HepG2 (cell line): ENCODE data around the gene SPSB1. TPM values are rescaled to one million over a fixed set of nuclear protein-coding genes. Genes with fewer than 3 reads are reported as not detected.

Experiments used
- ADNP ChIP-seq: sonication (generic); formaldehyde crosslinking; IDR thresholded peaks from 2 replicates; pipeline ENCODE4 v1.4.0; 2020; ENCODE audit warnings: missing genetic modification reagents
- BRF2 ChIP-seq: sonication (generic); formaldehyde crosslinking; IDR thresholded peaks from 2 replicates; pipeline ENCODE4 v1.8.1; 2022; ENCODE audit warnings: mild to moderate bottlenecking, missing genetic modification reagents
- CCDC6 ChIP-seq: sonication (generic); formaldehyde crosslinking; IDR thresholded peaks from 2 replicates; pipeline ENCODE4 v1.8.1; 2022; ENCODE audit warnings: mild to moderate bottlenecking, missing genetic modification reagents, moderate library complexity
- CREM ChIP-seq, 2 experiments: sonication (generic) in 1 of 2; formaldehyde crosslinking in 1 of 2; IDR thresholded peaks; 2 replicates each; pipeline versions ENCODE4 v1.4.0 to v1.6.1; 2016 to 2020; ENCODE audit warnings: antibody characterized with exemption in 1 of 2, mild to moderate bottlenecking in 1 of 2, missing genetic modification reagents in 1 of 2
- IRX3 ChIP-seq: sonication (generic); formaldehyde crosslinking; IDR thresholded peaks from 2 replicates; pipeline ENCODE4 v1.8.1; 2023; ENCODE audit warnings: mild to moderate bottlenecking, low read depth, missing genetic modification reagents, borderline replicate concordance
- MLX ChIP-seq: IDR thresholded peaks from 2 replicates; pipeline ENCODE4 v1.6.1; 2016
- MZF1 ChIP-seq: sonication (generic); formaldehyde crosslinking; IDR thresholded peaks from 2 replicates; pipeline ENCODE4 v1.8.1; 2023; ENCODE audit warnings: mild to moderate bottlenecking, missing genetic modification reagents, borderline replicate concordance
- RNF2 ChIP-seq: fragments of 450-650 bp; conservative IDR thresholded peaks from 2 replicates; pipeline ENCODE4 v1.6.1; 2016; ENCODE audit warnings: low read depth
- SMYD3 ChIP-seq: sonication (generic); formaldehyde crosslinking; IDR thresholded peaks from 2 replicates; pipeline ENCODE4 v1.8.1; 2023; ENCODE audit warnings: mild to moderate bottlenecking, missing genetic modification reagents
- SOX5 ChIP-seq: IDR thresholded peaks from 2 replicates; pipeline ENCODE4 v1.6.1; 2016; ENCODE audit warnings: borderline replicate concordance
- TFE3 ChIP-seq: IDR thresholded peaks from 2 replicates; pipeline ENCODE4 v1.6.1; 2016
- TOE1 ChIP-seq: sonication (generic); formaldehyde crosslinking; IDR thresholded peaks from 2 replicates; pipeline ENCODE4 v1.4.0; 2020; ENCODE audit warnings: mild to moderate bottlenecking, missing genetic modification reagents
- TSC22D2 ChIP-seq: sonication (generic); formaldehyde crosslinking; IDR thresholded peaks from 2 replicates; pipeline ENCODE4 v1.5.1; 2020; ENCODE audit warnings: missing genetic modification reagents, mild to moderate bottlenecking, borderline replicate concordance
- ZKSCAN5 ChIP-seq: sonication (generic); formaldehyde crosslinking; IDR thresholded peaks from 2 replicates; pipeline ENCODE4 v1.5.1; 2020; ENCODE audit warnings: mild to moderate bottlenecking, missing genetic modification reagents
- ZNF598 ChIP-seq: sonication (generic); formaldehyde crosslinking; IDR thresholded peaks from 2 replicates; pipeline ENCODE4 v1.5.1; 2020; ENCODE audit warnings: mild to moderate bottlenecking, missing genetic modification reagents, borderline replicate concordance
- ZNF761 ChIP-seq: sonication (generic); formaldehyde crosslinking; conservative IDR thresholded peaks from 2 replicates; pipeline ENCODE4 v1.4.0; 2020; ENCODE audit warnings: mild to moderate bottlenecking, missing genetic modification reagents
- ZNF777 ChIP-seq: sonication (generic); formaldehyde crosslinking; IDR thresholded peaks from 2 replicates; pipeline ENCODE4 v1.4.0; 2020; ENCODE audit warnings: missing genetic modification reagents
- ZNF782 ChIP-seq: sonication (generic); formaldehyde crosslinking; IDR thresholded peaks from 2 replicates; pipeline ENCODE4 v1.4.0; 2020; ENCODE audit warnings: missing genetic modification reagents, mild to moderate bottlenecking, borderline replicate concordance
- polyA plus RNA-seq, 8 experiments: library from polyadenylated mRNA; depleted of rRNA in 3 of 8; stranded (reverse) in 7 of 8; unstranded in 1 of 8; fragments of >200 nt; fragmentation: Illumina TruSeq in 4 of 8; extraction: Trizol in 4 of 8; gene quantifications; 2 replicates each; pipeline versions ENCODE4 v1.2.1 to v1.2.3, GENCODE V29; 2011 to 2016; ENCODE audit warnings: low read depth in 4 of 8, missing spikeins in 1 of 8, mixed read lengths in 1 of 8; ENCODE audit not compliant: insufficient read depth in 1 of 8
- total RNA-seq, 5 experiments: library from RNA; depleted of rRNA; stranded (reverse); fragments of >200 nt; fragmentation: Illumina TruSeq; extraction: Trizol; gene quantifications; 2 replicates each; pipeline ENCODE4 v1.2.3, GENCODE V29; 2016; ENCODE audit warnings: low read depth in 1 of 5
- TF ChIP-seq, protein P1 (sequence below): sonication (generic); formaldehyde crosslinking; IDR thresholded peaks from 2 replicates; pipeline ENCODE4 v1.4.0; 2020; ENCODE audit warnings: missing genetic modification reagents
- TF ChIP-seq, protein P2 (sequence below): sonication (generic); formaldehyde crosslinking; IDR thresholded peaks from 2 replicates; pipeline ENCODE4 v1.5.0; 2020; ENCODE audit warnings: mild to moderate bottlenecking, missing genetic modification reagents
- TF ChIP-seq, protein P3 (sequence below): sonication (generic); formaldehyde crosslinking; IDR thresholded peaks from 2 replicates; pipeline ENCODE4 v1.5.1; 2020; ENCODE audit warnings: mild to moderate bottlenecking, missing genetic modification reagents, borderline replicate concordance

The SPSB1 gene
- total and polyA plus RNA-seq, 2 of the 13 experiments (the other 11 are each of a cell fraction or from before 2014, with no cell fraction given): 5.0 to 8.0 TPM

GRCh38 chr1:9399510-9400424, 107.1 kb downstream of the SPSB1 start (continued):
- TF ChIP-seq MLX (CRISPR knock-in tag) (no peak), ADNP (CRISPR knock-in tag) (no peak), SOX5 (no peak), CCDC6 (no peak), ZNF761 (CRISPR knock-in tag) (no peak; the same call in 1 of the 2 replicates), SMYD3 (no peak), TOE1 (no peak), TFE3 (CRISPR knock-in tag) (0 out of 2 replicates have a peak, but pooled peaks have one; percentile 10), IRX3 (CRISPR knock-in tag) (no peak), ZNF598 (CRISPR knock-in tag) (0 out of 2 replicates have a peak, but pooled peaks have one; percentile 64), ZNF777 (CRISPR knock-in tag) (no peak), ZNF782 (no peak), TSC22D2 (no peak), RNF2 (no peak), BRF2 (CRISPR knock-in tag) (no peak), CREM (IDR thresholded peaks at IDR 0.05) (no peak), CREM (CRISPR knock-in tag; IDR thresholded peaks at IDR 0.05) (no peak), ZKSCAN5 (no peak), MZF1 (CRISPR knock-in tag) (no peak)
- TF ChIP-seq, protein P1, sequence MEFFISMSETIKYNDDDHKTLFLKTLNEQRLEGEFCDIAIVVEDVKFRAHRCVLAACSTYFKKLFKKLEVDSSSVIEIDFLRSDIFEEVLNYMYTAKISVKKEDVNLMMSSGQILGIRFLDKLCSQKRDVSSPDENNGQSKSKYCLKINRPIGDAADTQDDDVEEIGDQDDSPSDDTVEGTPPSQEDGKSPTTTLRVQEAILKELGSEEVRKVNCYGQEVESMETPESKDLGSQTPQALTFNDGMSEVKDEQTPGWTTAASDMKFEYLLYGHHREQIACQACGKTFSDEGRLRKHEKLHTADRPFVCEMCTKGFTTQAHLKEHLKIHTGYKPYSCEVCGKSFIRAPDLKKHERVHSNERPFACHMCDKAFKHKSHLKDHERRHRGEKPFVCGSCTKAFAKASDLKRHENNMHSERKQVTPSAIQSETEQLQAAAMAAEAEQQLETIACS: no peak
- TF ChIP-seq, protein P2, sequence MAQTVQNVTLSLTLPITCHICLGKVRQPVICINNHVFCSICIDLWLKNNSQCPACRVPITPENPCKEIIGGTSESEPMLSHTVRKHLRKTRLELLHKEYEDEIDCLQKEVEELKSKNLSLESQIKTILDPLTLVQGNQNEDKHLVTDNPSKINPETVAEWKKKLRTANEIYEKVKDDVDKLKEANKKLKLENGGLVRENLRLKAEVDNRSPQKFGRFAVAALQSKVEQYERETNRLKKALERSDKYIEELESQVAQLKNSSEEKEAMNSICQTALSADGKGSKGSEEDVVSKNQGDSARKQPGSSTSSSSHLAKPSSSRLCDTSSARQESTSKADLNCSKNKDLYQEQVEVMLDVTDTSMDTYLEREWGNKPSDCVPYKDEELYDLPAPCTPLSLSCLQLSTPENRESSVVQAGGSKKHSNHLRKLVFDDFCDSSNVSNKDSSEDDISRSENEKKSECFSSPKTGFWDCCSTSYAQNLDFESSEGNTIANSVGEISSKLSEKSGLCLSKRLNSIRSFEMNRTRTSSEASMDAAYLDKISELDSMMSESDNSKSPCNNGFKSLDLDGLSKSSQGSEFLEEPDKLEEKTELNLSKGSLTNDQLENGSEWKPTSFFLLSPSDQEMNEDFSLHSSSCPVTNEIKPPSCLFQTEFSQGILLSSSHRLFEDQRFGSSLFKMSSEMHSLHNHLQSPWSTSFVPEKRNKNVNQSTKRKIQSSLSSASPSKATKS (CRISPR knock-in tag): no peak
- TF ChIP-seq, protein P3, sequence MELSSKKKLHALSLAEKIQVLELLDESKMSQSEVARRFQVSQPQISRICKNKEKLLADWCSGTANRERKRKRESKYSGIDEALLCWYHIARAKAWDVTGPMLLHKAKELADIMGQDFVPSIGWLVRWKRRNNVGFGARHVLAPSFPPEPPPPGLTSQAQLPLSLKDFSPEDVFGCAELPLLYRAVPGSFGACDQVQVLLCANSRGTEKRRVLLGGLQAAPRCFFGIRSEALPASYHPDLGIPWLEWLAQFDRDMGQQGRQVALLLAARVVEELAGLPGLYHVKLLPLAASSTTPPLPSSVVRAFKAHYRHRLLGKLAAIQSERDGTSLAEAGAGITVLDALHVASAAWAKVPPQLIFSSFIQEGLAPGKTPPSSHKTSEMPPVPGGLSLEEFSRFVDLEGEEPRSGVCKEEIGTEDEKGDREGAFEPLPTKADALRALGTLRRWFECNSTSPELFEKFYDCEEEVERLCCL (CRISPR knock-in tag): no peak
